NCI-H2081 treated with DMSO at 0.1 percent for 48 hours (cell line): ENCODE measurements around the gene DAG1.

ENCODE experiments used
- DNase-seq: peaks from one replicate; lab custom pipeline; 2025; lab: John Stamatoyannopoulos, UW

Gene DAG1

GRCh38 chr3:49469936-49470713 lies at the start of gene DAG1:
TSS of gene DAG1 (plus strand) at chr3:49470267. CDS start at chr3:49510535, 40,268 bp downstream.
- peak; percentile 69 for DNase-seq

- DNase-seq: no peak
Observed at GRCh38 chr3:49421890-49422378, 48.1 kb upstream of the DAG1 start.

GRCh38 chr3:49422379-49423248 lies 47.5 kb upstream of the DAG1 start, which contains the start of gene AMT:
TSS of gene AMT (minus strand) at chr3:49422473. CDS start at chr3:49422450, 23 bp downstream.
- DNase-seq: no peak

- no peak for DNase-seq
Observed at GRCh38 chr3:49424816-49425215, 45.3 kb upstream of the DAG1 start.

GRCh38 chr3:49427586-49427985 lies 42.5 kb upstream of the DAG1 start:
- no peak for DNase-seq

- no peak for DNase-seq
Observed at GRCh38 chr3:49428752-49429080, 41.4 kb upstream of the DAG1 start.

GRCh38 chr3:49434731-49435130 lies 35.3 kb upstream of the DAG1 start:
- no peak for DNase-seq

GRCh38 chr3:49445391-49445790 lies 24.7 kb upstream of the DAG1 start:
- DNase-seq: no peak

GRCh38 chr3:49453621-49454020 lies 16.4 kb upstream of the DAG1 start:
- DNase-seq: no peak

- DNase-seq: no peak
Observed at GRCh38 chr3:49454458-49454857, 15.6 kb upstream of the DAG1 start.

GRCh38 chr3:49454898-49455681 lies 15.0 kb upstream of the DAG1 start:
- no peak for DNase-seq

GRCh38 chr3:49456466-49456865 lies 13.6 kb upstream of the DAG1 start:
- no peak for DNase-seq

GRCh38 chr3:49460188-49460890 lies 9.7 kb upstream of the DAG1 start:
- no peak for DNase-seq

GRCh38 chr3:49460956-49461355 lies 9.1 kb upstream of the DAG1 start:
- DNase-seq: no peak

- no peak for DNase-seq
Observed at GRCh38 chr3:49461443-49462171, 8.5 kb upstream of the DAG1 start.

- DNase-seq: no peak
Observed at GRCh38 chr3:49462222-49462621, 7.8 kb upstream of the DAG1 start.

- no peak for DNase-seq
Observed at GRCh38 chr3:49465270-49466034, 4.6 kb upstream of the DAG1 start.

GRCh38 chr3:49466085-49466484 lies 4.0 kb upstream of the DAG1 start:
- no peak for DNase-seq

GRCh38 chr3:49469037-49469935 lies 781 bp upstream of the DAG1 start:
- no peak for DNase-seq
